ENCODE results near the gene MATN1. TPM values are rescaled to one million over a fixed set of nuclear protein-coding genes. Genes with fewer than 3 reads are reported as not detected.

Gene MATN1
- polyA plus RNA-seq, 1 donor (not counting 4 experiments of a cell fraction or from before 2014, with no cell fraction given) = 0.05 TPM

DNA sequence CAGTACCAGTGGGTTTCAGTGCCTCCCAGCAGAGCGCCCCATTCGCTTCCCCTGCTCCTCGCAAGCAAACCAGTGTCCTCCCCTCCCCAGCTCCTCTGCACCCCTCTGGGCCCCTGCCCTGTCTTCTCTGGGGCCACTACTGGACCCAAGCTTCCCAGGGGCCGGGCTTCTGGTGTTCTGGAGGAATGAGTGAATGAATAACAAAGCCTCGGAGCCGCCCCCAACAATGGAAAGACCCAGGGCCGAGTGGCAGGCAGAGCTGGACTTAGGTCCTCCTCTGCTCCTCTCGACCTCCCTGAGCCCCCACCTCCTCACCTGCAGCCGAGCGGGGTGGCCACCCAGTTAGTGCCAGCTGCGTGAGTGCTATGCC is 37.6 kb downstream of the MATN1 start:
- H4K20me1 ChIP-seq (ENCODE audit: control insufficient read depth, extremely low read depth, insufficient read depth, low read length) = no peaks in the 10 kb centered on the region
- no peaks in the 10 kb centered on the region for H3K9me3 ChIP-seq (ENCODE audit: control insufficient read depth, low read depth, low read length)
- no peak overlapping the region for H3K4me2 ChIP-seq (ENCODE audit: control insufficient read depth, extremely low read depth, insufficient read depth, low read depth, low read length)
- H3K9ac ChIP-seq (ENCODE audit: control insufficient read depth, extremely low read depth, insufficient read depth, low read length) = no peak overlapping the region
- H3K36me3 ChIP-seq (ENCODE audit: control insufficient read depth in 2 of 2, extremely low read depth in 1 of 2, insufficient read depth in 2 of 2, low read length in 2 of 2) = no peaks in the 10 kb centered on the region
- no peak overlapping the region for H3K27ac ChIP-seq (ENCODE audit: control insufficient read depth, insufficient read depth, low read length)
- TF ChIP-seq EZH2 (IDR thresholded peaks at IDR 0.05; ENCODE audit: low read length) (no peak), CTCF (optimal IDR thresholded peaks at IDR 0.05 in 1 of 3, IDR thresholded peaks at IDR 0.05 in 1 of 3, conservative IDR thresholded peaks at IDR 0.05 in 1 of 3; ENCODE audit: extremely low read depth in 1 of 3, insufficient read depth in 2 of 3, low read length in 3 of 3) (no peak)
- H3K79me2 ChIP-seq (ENCODE audit: control insufficient read depth, insufficient read depth, low read length) = no peaks in the 10 kb centered on the region
- no peak overlapping the region for H3K4me3 ChIP-seq (ENCODE audit: control insufficient read depth in 2 of 3, extremely low read depth in 1 of 3, insufficient read depth in 2 of 3, low read depth in 1 of 3, low read length in 3 of 3)
- FAIRE-seq (no peak), DNase-seq (ENCODE audit: low read depth, low spot score) (no peak)
- H3K4me1 ChIP-seq (ENCODE audit: control insufficient read depth, extremely low read depth, insufficient read depth, low read length) = peaks cover 14% of the 10 kb centered on the region
- H2AFZ ChIP-seq (ENCODE audit: control insufficient read depth, low read length) = no peak overlapping the region
- dilution Hi-C loops (cut with MboI; ENCODE audit: extremely low pct_ligation_motif_present, low sequenced_read_pairs) = no loop called here
- peaks cover 7% of the 10 kb centered on the region for H3K27me3 ChIP-seq (ENCODE audit: control insufficient read depth, extremely low read depth, insufficient read depth, low read length)
- no peaks in the 10 kb centered on the region for H3K9me1 ChIP-seq (ENCODE audit: control insufficient read depth, extremely low read depth, insufficient read depth, low read length)

GRCh38 chr1:30684881-30685795 is 38.2 kb downstream of the MATN1 start:
- Histone ChIP-seq H3K9ac (ENCODE audit: control insufficient read depth, extremely low read depth, insufficient read depth, low read length) (no peak overlapping the region), H3K9me1 (ENCODE audit: control insufficient read depth, extremely low read depth, insufficient read depth, low read length) (no peaks in the 10 kb centered on the region), H3K27ac (ENCODE audit: control insufficient read depth, insufficient read depth, low read length) (no peak overlapping the region), H3K36me3 (ENCODE audit: control insufficient read depth in 2 of 2, extremely low read depth in 1 of 2, insufficient read depth in 2 of 2, low read length in 2 of 2) (no peaks in the 10 kb centered on the region), H2AFZ (ENCODE audit: control insufficient read depth, low read length) (no peak overlapping the region), H3K4me3 (ENCODE audit: control insufficient read depth in 2 of 3, extremely low read depth in 1 of 3, insufficient read depth in 2 of 3, low read depth in 1 of 3, low read length in 3 of 3) (no peak overlapping the region), H4K20me1 (ENCODE audit: control insufficient read depth, extremely low read depth, insufficient read depth, low read length) (no peaks in the 10 kb centered on the region), H3K4me2 (ENCODE audit: control insufficient read depth, extremely low read depth, insufficient read depth, low read depth, low read length) (no peak overlapping the region), H3K9me3 (ENCODE audit: control insufficient read depth, low read depth, low read length) (no peaks in the 10 kb centered on the region), H3K79me2 (ENCODE audit: control insufficient read depth, insufficient read depth, low read length) (no peaks in the 10 kb centered on the region), H3K27me3 (ENCODE audit: control insufficient read depth, extremely low read depth, insufficient read depth, low read length) (peaks cover 7% of the 10 kb centered on the region), H3K4me1 (ENCODE audit: control insufficient read depth, extremely low read depth, insufficient read depth, low read length) (peaks cover 8% of the 10 kb centered on the region)
- dilution Hi-C loops (cut with MboI; ENCODE audit: extremely low pct_ligation_motif_present, low sequenced_read_pairs) = no loop called here
- DNase-seq (ENCODE audit: low read depth, low spot score) (no peak), FAIRE-seq (no peak)
- peak; percentile 23 for TF ChIP-seq EZH2 (IDR thresholded peaks at IDR 0.05; ENCODE audit: low read length)
- peak in 1 of 3 experiments; percentile 27 for TF ChIP-seq CTCF (optimal IDR thresholded peaks at IDR 0.05 in 1 of 3, IDR thresholded peaks at IDR 0.05 in 1 of 3, conservative IDR thresholded peaks at IDR 0.05 in 1 of 3; ENCODE audit: extremely low read depth in 1 of 3, insufficient read depth in 2 of 3, low read length in 3 of 3)

Data from keratinocyte (primary cell).